ENCODE measurements around the gene SPIN3. TPM values are rescaled to one million over a fixed set of nuclear protein-coding genes. Genes with fewer than 3 reads are reported as not detected.
"Not testable (repeated sequence)": the region's sequence is repeated elsewhere in the genome, so short reads cannot be mapped to it uniquely, and the experiment has no call there.

The SPIN3 gene
- total RNA-seq, 4 donors from 2014 or later: 12.2 to 17.5 (median 14.1) TPM

DNA sequence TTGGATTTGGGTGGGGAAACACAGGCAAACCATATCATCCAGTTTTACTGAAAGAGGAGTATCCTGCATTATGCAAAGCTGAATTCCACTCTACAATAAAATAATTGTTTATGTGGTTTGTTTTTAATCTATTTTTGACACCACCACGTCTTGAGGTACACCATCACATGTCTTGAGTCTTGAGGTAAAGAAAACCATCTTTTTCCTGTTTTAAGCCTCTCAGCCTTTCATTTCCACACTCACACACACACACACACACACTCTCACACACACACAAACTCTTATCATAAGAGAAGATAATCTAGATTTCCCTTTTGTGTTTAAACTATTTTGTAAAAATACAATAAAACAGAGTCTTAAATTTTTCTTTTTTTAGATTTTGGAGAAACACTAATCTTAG is 32.0 kb downstream of the SPIN3 start:
- 81 to 87% methylated on average over 1 of the region's 1 CpG for WGBS, 2 donors
- Histone ChIP-seq H3K36me3 (no peaks in the 10 kb centered on the region), H3K27me3 (no peaks in the 10 kb centered on the region), H3K9me3 (no peaks in the 10 kb centered on the region), H3K4me3 (replicated peaks in 1 of 3) (no peak overlapping the region), H3K27ac (no peak overlapping the region), H3K4me1 (no peaks in the 10 kb centered on the region)
- intact Hi-C loops (cut with DNase I): no loop called here
- no peak for DNase-seq
- TF ChIP-seq CTCF (IDR thresholded peaks at IDR 0.05) (no peak), POLR2A (IDR thresholded peaks at IDR 0.05) (no peak)

GRCh38 chrX:56947699-56948098 is 47.6 kb downstream of the SPIN3 start:
- H3K4me1 ChIP-seq: no peaks in the 10 kb centered on the region
- no peak for DNase-seq
- H3K4me3 ChIP-seq (replicated peaks in 1 of 3): no peak overlapping the region
- no peaks in the 10 kb centered on the region for H3K36me3 ChIP-seq
- TF ChIP-seq CTCF (IDR thresholded peaks at IDR 0.05) (no peak), POLR2A (IDR thresholded peaks at IDR 0.05) (no peak)
- no peaks in the 10 kb centered on the region for H3K27me3 ChIP-seq
- intact Hi-C loops (cut with DNase I): no loop called here
- WGBS, 2 donors: 73 to 93% methylated on average over 2 to 3 of the region's 3 CpGs
- H3K27ac ChIP-seq: no peak overlapping the region
- H3K9me3 ChIP-seq: no peaks in the 10 kb centered on the region

GRCh38 chrX:56946201-56946600 is 49.1 kb downstream of the SPIN3 start:
- H3K9me3 ChIP-seq; H3K27ac ChIP-seq; H3K27me3 ChIP-seq; H3K4me1 ChIP-seq; intact Hi-C loops (cut with DNase I); H3K4me3 ChIP-seq (replicated peaks in 1 of 3); H3K36me3 ChIP-seq: not testable (repeated sequence)
- DNase-seq: peak; percentile 42 to 45
- WGBS, 2 donors: 15 to 25% methylated on average over 2 of the region's 2 CpGs

DNA sequence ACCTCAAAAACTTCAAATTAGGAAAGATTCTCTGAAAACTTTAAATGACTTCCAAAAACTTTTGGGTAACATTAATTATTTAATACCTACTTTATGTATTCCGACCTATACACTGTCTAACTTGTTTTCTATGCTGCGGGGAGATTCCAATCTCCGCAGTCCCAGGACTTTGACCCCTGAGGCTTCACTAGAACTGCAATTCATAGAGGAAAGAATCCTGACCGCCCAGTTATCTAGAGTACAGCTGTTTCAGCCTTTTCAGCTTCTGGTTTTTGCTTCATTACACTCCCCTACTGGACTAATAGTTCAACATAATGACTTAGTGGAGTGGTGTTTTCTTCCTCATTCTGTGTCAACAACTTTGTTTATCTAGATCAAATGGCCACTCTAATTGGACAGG is 50.1 kb downstream of the SPIN3 start:
- H3K9me3 ChIP-seq; H3K36me3 ChIP-seq; H3K27me3 ChIP-seq; H3K4me1 ChIP-seq; DNase-seq; H3K4me3 ChIP-seq (replicated peaks in 1 of 3); H3K27ac ChIP-seq; intact Hi-C loops (cut with DNase I): not testable (repeated sequence)
- 93 to 94% methylated on average over 4 of the region's 4 CpGs for WGBS, 2 donors

GRCh38 chrX:56943264-56943663 is 52.1 kb downstream of the SPIN3 start:
- no peak for TF ChIP-seq CTCF (IDR thresholded peaks at IDR 0.05)
- no peaks in the 10 kb centered on the region for H3K4me1 ChIP-seq
- intact Hi-C loops (cut with DNase I): no loop called here
- H3K27ac ChIP-seq: no peak overlapping the region
- H3K27me3 ChIP-seq: no peaks in the 10 kb centered on the region
- 0 to 80% methylated on average over 1 to 2 of the region's 3 CpGs for WGBS, 2 donors
- DNase-seq: no peak
- no peaks in the 10 kb centered on the region for H3K9me3 ChIP-seq
- no peaks in the 10 kb centered on the region for H3K36me3 ChIP-seq
- no peak overlapping the region for H3K4me3 ChIP-seq (replicated peaks in 1 of 3)

Other genes with a start within 250 kb of the SPIN3 start
- gene SPIN2B, start 126.0 kb upstream of the SPIN3 start, total RNA-seq: 10 to 100 TPM in 2 of 4 donors, 1 to 10 TPM in 2; 8.5 to 12.9 (median 10.7) TPM
- 1 to 10 TPM in 1 of 4 donors, under 1 TPM in 3; 0.24 to 1.5 (median 0.53) TPM for gene SPIN2A, start 141.9 kb upstream of the SPIN3 start, total RNA-seq